ENCODE results near the gene PLK5. TPM values are rescaled to one million over a fixed set of nuclear protein-coding genes. Genes with fewer than 3 reads are reported as not detected.

PLK5 gene
- total RNA-seq, 1 donor from 2014 or later = not detected

DNA sequence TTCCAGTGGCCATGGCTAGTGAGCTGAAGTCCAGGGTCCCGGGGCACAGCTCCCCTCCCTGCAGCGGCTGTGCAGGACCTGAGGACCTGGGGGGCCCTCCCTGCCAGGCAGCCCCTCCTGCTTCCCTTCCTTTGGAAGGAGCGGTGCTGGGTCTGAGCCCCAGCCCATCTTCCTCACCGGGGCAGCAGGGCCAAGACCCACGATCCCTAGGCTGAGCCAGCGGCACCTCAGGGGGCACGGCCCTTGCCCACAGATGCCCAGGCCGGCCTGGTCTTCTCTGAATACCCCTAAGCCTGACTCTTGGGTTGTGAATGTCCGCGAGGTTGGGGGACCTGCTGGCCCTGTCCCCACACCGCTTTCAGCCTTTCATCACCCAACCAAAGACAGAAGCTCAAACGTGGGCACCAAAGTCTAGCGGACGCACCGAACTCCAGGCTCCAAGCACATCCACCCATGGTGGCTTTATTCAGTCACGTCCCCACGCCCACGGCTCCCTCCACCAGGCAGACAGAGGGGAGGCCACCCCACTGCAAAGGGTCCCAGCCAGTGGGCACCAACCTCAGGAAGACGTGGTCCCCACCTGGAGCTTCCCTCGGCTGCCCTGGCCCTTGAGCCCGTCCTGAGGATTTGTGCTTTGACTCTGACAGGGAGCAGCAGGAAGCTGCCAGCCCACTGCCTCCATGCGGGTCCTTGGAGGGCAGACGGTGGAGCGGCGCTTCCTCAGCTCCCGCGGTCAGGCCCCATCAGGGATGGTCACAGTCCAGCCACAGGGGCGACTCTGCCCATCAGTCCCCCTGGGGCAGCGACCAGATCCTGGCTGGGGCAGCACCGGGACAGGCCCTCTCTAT, 52.6 kb downstream of the PLK5 start:
- H3K4me1 ChIP-seq (ENCODE audit: control insufficient read depth in 3 of 3, insufficient read depth in 3 of 3, low read length in 3 of 3) = no peaks in the 10 kb centered on the region
- peaks cover 0 to 3% (median 0%) of the 10 kb centered on the region in 3 donors for H3K27me3 ChIP-seq (ENCODE audit: control insufficient read depth in 3 of 3, insufficient read depth in 3 of 3, low read length in 3 of 3)
- H3K9ac ChIP-seq (ENCODE audit: low read depth in 1 of 3, low read length in 3 of 3) = no peak overlapping the region
- H3K4me3 ChIP-seq (ENCODE audit: low read length in 3 of 3) = no peak overlapping the region
- H3K27ac ChIP-seq (ENCODE audit: low read depth, low read length) = no peak overlapping the region
- peaks cover 25 to 32% (median 26%) of the 10 kb centered on the region in 3 donors for H3K36me3 ChIP-seq (ENCODE audit: control insufficient read depth in 3 of 3, insufficient read depth in 3 of 3, low read length in 3 of 3)
- no peaks in the 10 kb centered on the region for H3K9me3 ChIP-seq (ENCODE audit: control insufficient read depth in 3 of 3, low read length in 3 of 3)

GRCh38 chr19:1577090-1577928, 53.4 kb downstream of the PLK5 start:
- H3K4me3 ChIP-seq (ENCODE audit: low read length in 3 of 3) = no peak overlapping the region
- no peak overlapping the region for H3K9ac ChIP-seq (ENCODE audit: low read depth in 1 of 3, low read length in 3 of 3)
- H3K27ac ChIP-seq (ENCODE audit: low read depth, low read length) = no peak overlapping the region
- H3K9me3 ChIP-seq (ENCODE audit: control insufficient read depth in 3 of 3, low read length in 3 of 3) = no peaks in the 10 kb centered on the region
- H3K36me3 ChIP-seq (ENCODE audit: control insufficient read depth in 3 of 3, insufficient read depth in 3 of 3, low read length in 3 of 3) = peaks cover 31 to 36% (median 32%) of the 10 kb centered on the region in 3 donors
- H3K27me3 ChIP-seq (ENCODE audit: control insufficient read depth in 3 of 3, insufficient read depth in 3 of 3, low read length in 3 of 3) = peaks cover 0 to 3% (median 0%) of the 10 kb centered on the region in 3 donors
- H3K4me1 ChIP-seq (ENCODE audit: control insufficient read depth in 3 of 3, insufficient read depth in 3 of 3, low read length in 3 of 3) = no peaks in the 10 kb centered on the region

DNA sequence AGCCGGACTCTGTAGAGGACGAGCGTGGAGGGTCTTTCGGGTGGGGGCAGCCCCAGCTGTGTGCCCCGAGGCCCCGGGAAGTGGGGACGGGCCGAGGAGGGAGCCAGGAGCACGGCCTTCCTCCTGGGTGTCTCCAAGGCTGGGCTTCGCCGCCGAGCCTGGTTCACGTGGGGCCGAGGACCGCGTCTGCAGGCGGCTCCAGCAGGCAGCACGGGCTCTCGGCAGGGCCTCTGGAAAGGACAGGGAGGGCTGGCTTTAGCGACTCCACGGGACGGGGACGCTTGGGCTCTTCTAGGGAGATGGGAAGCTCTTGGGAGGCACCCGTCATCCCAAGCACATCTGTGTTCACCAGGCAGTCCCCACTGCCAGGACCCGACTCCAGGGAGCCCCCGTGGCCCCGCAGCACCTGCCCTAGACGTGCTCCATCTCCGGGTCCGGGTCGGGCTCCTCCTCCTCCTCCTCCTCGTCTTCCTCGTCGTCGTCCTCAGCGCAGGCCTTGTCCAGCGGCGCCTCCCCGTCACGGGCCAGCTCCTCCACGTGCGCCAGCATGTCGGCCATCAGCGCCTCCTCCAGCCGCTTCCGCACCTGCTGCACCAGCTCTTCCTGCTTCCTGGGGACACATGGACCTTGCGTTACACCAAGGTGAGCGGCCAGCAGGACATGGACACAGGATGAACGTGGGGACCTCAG, 54.2 kb downstream of the PLK5 start:
- Histone ChIP-seq H3K4me3 (ENCODE audit: low read length in 3 of 3) (no peak overlapping the region), H3K36me3 (ENCODE audit: control insufficient read depth in 3 of 3, insufficient read depth in 3 of 3, low read length in 3 of 3) (peaks cover 36 to 41% (median 38%) of the 10 kb centered on the region in 3 donors), H3K27ac (ENCODE audit: low read depth, low read length) (no peak overlapping the region), H3K27me3 (ENCODE audit: control insufficient read depth in 3 of 3, insufficient read depth in 3 of 3, low read length in 3 of 3) (no peaks in the 10 kb centered on the region), H3K9ac (ENCODE audit: low read depth in 1 of 3, low read length in 3 of 3) (no peak overlapping the region), H3K4me1 (ENCODE audit: control insufficient read depth in 3 of 3, insufficient read depth in 3 of 3, low read length in 3 of 3) (no peaks in the 10 kb centered on the region), H3K9me3 (ENCODE audit: control insufficient read depth in 3 of 3, low read length in 3 of 3) (no peaks in the 10 kb centered on the region)

DNA sequence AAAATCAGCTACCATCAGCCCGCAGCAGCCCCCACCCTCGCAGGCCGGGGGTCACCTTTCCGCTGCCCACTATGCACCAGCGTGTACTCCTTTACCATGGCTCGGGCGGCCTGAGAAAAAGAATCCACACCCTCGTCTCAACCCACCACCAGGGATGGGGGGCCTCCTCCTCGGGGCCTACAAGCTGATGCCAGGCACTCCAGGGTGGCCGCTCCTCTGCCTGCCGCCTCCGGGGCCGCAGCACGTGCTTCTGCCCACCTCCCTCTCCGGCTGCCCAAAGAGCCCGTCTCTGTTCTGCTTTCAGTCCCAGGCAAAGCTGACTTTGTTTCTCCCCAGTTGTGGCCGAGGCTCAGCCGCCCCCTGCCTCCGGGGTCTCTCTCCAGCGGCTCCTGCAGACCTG, 55.3 kb downstream of the PLK5 start:
- Histone ChIP-seq H3K27ac (ENCODE audit: low read depth, low read length) (no peak overlapping the region), H3K36me3 (ENCODE audit: control insufficient read depth in 3 of 3, insufficient read depth in 3 of 3, low read length in 3 of 3) (peaks cover 38 to 45% (median 39%) of the 10 kb centered on the region in 3 donors), H3K4me1 (ENCODE audit: control insufficient read depth in 3 of 3, insufficient read depth in 3 of 3, low read length in 3 of 3) (no peaks in the 10 kb centered on the region), H3K9me3 (ENCODE audit: control insufficient read depth in 3 of 3, low read length in 3 of 3) (no peaks in the 10 kb centered on the region), H3K9ac (ENCODE audit: low read depth in 1 of 3, low read length in 3 of 3) (no peak overlapping the region), H3K27me3 (ENCODE audit: control insufficient read depth in 3 of 3, insufficient read depth in 3 of 3, low read length in 3 of 3) (no peaks in the 10 kb centered on the region), H3K4me3 (ENCODE audit: low read length in 3 of 3) (no peak overlapping the region)

GRCh38 chr19:1580382-1580781, 56.5 kb downstream of the PLK5 start:
- Histone ChIP-seq H3K9me3 (ENCODE audit: control insufficient read depth in 3 of 3, low read length in 3 of 3) (no peaks in the 10 kb centered on the region), H3K36me3 (ENCODE audit: control insufficient read depth in 3 of 3, insufficient read depth in 3 of 3, low read length in 3 of 3) (peaks cover 38 to 50% (median 44%) of the 10 kb centered on the region in 3 donors)

DNA sequence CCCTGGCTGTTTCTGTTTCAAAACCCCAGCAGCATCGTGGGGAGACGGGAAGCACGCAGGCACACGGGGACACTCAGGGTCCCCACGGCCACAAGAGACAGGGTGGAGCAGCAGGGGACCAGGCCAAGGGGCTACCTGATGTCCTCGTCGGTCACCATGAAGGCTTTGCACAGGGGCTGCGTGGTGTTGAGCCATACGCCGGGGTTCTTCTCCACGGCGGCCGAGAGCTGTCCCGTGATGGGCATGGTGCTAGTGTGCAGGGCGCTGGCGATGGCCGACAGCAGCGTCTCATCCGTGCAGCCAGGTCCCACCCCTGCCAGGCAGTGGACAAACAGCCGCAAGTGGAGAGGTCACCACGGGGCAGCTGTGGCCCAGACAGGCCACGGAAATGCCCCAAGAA, 57.1 kb downstream of the PLK5 start:
- Histone ChIP-seq H3K9me3 (ENCODE audit: control insufficient read depth in 3 of 3, low read length in 3 of 3) (no peaks in the 10 kb centered on the region), H3K36me3 (ENCODE audit: control insufficient read depth in 3 of 3, insufficient read depth in 3 of 3, low read length in 3 of 3) (peaks cover 38 to 50% (median 44%) of the 10 kb centered on the region in 3 donors), H3K4me1 (ENCODE audit: control insufficient read depth in 3 of 3, insufficient read depth in 3 of 3, low read length in 3 of 3) (peaks cover 0 to 5% (median 1%) of the 10 kb centered on the region in 3 donors), H3K9ac (ENCODE audit: low read depth in 1 of 3, low read length in 3 of 3) (no peak overlapping the region), H3K27ac (ENCODE audit: low read depth, low read length) (no peak overlapping the region), H3K27me3 (ENCODE audit: control insufficient read depth in 3 of 3, insufficient read depth in 3 of 3, low read length in 3 of 3) (no peaks in the 10 kb centered on the region), H3K4me3 (ENCODE audit: low read length in 3 of 3) (no peak overlapping the region)

More at GRCh38 chr19:1580382-1580781, 56.5 kb downstream of the PLK5 start:
- Histone ChIP-seq H3K27ac (ENCODE audit: low read depth, low read length) (no peak overlapping the region), H3K4me1 (ENCODE audit: control insufficient read depth in 3 of 3, insufficient read depth in 3 of 3, low read length in 3 of 3) (no peaks in the 10 kb centered on the region), H3K4me3 (ENCODE audit: low read length in 3 of 3) (no peak overlapping the region), H3K9ac (ENCODE audit: low read depth in 1 of 3, low read length in 3 of 3) (no peak overlapping the region), H3K27me3 (ENCODE audit: control insufficient read depth in 3 of 3, insufficient read depth in 3 of 3, low read length in 3 of 3) (no peaks in the 10 kb centered on the region)

DNA sequence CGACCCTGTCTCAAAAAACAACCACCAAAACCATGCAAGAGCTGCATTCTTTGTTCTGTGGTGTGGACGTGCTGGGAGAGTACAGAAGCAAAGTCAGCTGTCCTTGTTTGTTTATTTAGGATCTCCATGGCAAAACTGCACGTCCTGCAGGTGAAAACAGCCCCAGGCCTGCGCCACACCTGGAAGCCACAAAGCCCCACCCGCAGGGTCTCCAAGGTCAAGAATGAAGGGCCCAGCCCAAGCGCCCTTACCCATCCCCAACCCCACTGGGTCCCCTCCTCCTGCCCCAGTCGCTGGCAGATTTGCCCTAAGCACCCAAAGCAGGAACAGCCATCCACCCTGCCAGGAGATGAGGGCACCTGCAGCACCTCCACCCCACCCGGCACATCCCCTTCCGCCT, 58.3 kb downstream of the PLK5 start:
- Histone ChIP-seq H3K27me3 (ENCODE audit: control insufficient read depth in 3 of 3, insufficient read depth in 3 of 3, low read length in 3 of 3) (no peaks in the 10 kb centered on the region), H3K9me3 (ENCODE audit: control insufficient read depth in 3 of 3, low read length in 3 of 3) (no peaks in the 10 kb centered on the region), H3K27ac (ENCODE audit: low read depth, low read length) (no peak overlapping the region), H3K4me1 (ENCODE audit: control insufficient read depth in 3 of 3, insufficient read depth in 3 of 3, low read length in 3 of 3) (peaks cover 0 to 7% (median 2%) of the 10 kb centered on the region in 3 donors), H3K4me3 (ENCODE audit: low read length in 3 of 3) (no peak overlapping the region), H3K9ac (ENCODE audit: low read depth in 1 of 3, low read length in 3 of 3) (no peak overlapping the region), H3K36me3 (ENCODE audit: control insufficient read depth in 3 of 3, insufficient read depth in 3 of 3, low read length in 3 of 3) (peaks cover 35 to 44% (median 44%) of the 10 kb centered on the region in 3 donors)

GRCh38 chr19:1584500-1585242, 60.8 kb downstream of the PLK5 start:
- Histone ChIP-seq H3K4me3 (ENCODE audit: low read length in 3 of 3) (no peak overlapping the region), H3K4me1 (ENCODE audit: control insufficient read depth in 3 of 3, insufficient read depth in 3 of 3, low read length in 3 of 3) (peaks cover 0 to 18% (median 14%) of the 10 kb centered on the region in 3 donors), H3K9ac (ENCODE audit: low read depth in 1 of 3, low read length in 3 of 3) (no peak overlapping the region), H3K9me3 (ENCODE audit: control insufficient read depth in 3 of 3, low read length in 3 of 3) (no peaks in the 10 kb centered on the region), H3K27ac (ENCODE audit: low read depth, low read length) (no peak overlapping the region), H3K27me3 (ENCODE audit: control insufficient read depth in 3 of 3, insufficient read depth in 3 of 3, low read length in 3 of 3) (no peaks in the 10 kb centered on the region), H3K36me3 (ENCODE audit: control insufficient read depth in 3 of 3, insufficient read depth in 3 of 3, low read length in 3 of 3) (peaks cover 24 to 34% (median 33%) of the 10 kb centered on the region in 3 donors)

GRCh38 chr19:1585243-1585580, 61.3 kb downstream of the PLK5 start:
- peak overlapping the region in 1 of 3 donors; percentile 25 for H3K9ac ChIP-seq (ENCODE audit: low read depth in 1 of 3, low read length in 3 of 3)
- H3K36me3 ChIP-seq (ENCODE audit: control insufficient read depth in 3 of 3, insufficient read depth in 3 of 3, low read length in 3 of 3) = peaks cover 21 to 31% (median 30%) of the 10 kb centered on the region in 3 donors
- no peak overlapping the region for H3K4me3 ChIP-seq (ENCODE audit: low read length in 3 of 3)
- no peaks in the 10 kb centered on the region for H3K9me3 ChIP-seq (ENCODE audit: control insufficient read depth in 3 of 3, low read length in 3 of 3)
- H3K27ac ChIP-seq (ENCODE audit: low read depth, low read length) = no peak overlapping the region
- peaks cover 0 to 20% (median 16%) of the 10 kb centered on the region in 3 donors for H3K4me1 ChIP-seq (ENCODE audit: control insufficient read depth in 3 of 3, insufficient read depth in 3 of 3, low read length in 3 of 3)
- H3K27me3 ChIP-seq (ENCODE audit: control insufficient read depth in 3 of 3, insufficient read depth in 3 of 3, low read length in 3 of 3) = no peaks in the 10 kb centered on the region
